ENCODE results near the gene MYLIP.

- TF ChIP-seq POLR2AphosphoS5 (IDR thresholded peaks at IDR 0.05) = no peak
- TF ChIP-seq, protein P1, sequence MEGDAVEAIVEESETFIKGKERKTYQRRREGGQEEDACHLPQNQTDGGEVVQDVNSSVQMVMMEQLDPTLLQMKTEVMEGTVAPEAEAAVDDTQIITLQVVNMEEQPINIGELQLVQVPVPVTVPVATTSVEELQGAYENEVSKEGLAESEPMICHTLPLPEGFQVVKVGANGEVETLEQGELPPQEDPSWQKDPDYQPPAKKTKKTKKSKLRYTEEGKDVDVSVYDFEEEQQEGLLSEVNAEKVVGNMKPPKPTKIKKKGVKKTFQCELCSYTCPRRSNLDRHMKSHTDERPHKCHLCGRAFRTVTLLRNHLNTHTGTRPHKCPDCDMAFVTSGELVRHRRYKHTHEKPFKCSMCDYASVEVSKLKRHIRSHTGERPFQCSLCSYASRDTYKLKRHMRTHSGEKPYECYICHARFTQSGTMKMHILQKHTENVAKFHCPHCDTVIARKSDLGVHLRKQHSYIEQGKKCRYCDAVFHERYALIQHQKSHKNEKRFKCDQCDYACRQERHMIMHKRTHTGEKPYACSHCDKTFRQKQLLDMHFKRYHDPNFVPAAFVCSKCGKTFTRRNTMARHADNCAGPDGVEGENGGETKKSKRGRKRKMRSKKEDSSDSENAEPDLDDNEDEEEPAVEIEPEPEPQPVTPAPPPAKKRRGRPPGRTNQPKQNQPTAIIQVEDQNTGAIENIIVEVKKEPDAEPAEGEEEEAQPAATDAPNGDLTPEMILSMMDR (IDR thresholded peaks at IDR 0.05) = no peak
- TF ChIP-seq EP300 (IDR thresholded peaks at IDR 0.05) = no peak
- no peak for TF ChIP-seq POLR2A (IDR thresholded peaks at IDR 0.05; ENCODE audit: low read depth)
These were observed 20.4 kb downstream of the MYLIP start for GRCh38 chr6:16149305-16149704.
